ENCODE data around the gene TBC1D3K.
"Not testable (repeated sequence)": the region's sequence is repeated elsewhere in the genome, so short reads cannot be mapped to it uniquely, and the experiment has no call there.

- TF ChIP-seq CTCF, POLR2A, POLR2AphosphoS5, EP300 (IDR thresholded peaks at IDR 0.05): not testable (repeated sequence)
These were observed 27.3 kb upstream of the TBC1D3K start for GRCh38 chr17:37896961-37897360.

All from suprapubic skin (tissue), 4 donors.